Spleen (tissue), 11 donors: Measurements from ENCODE around the gene TTI1. TPM values are rescaled to one million over a fixed set of nuclear protein-coding genes. Genes with fewer than 3 reads are reported as not detected.

Experiments
- DNase-seq: peaks from one replicate; pipeline ENCODE4 v3.0.0-alpha.2; 2020
- H3K27ac ChIP-seq, 8 donors: fragments of 200-600 bp; sonication (generic) in 7 of 8; 1 replicate in 4 of 8; 2 replicates in 4 of 8; pipeline versions ENCODE4 v1.5.0 to v1.8.0; 2016 to 2021; ENCODE audit warnings: inconsistent platforms in 4 of 8, mild to moderate bottlenecking in 4 of 8, moderate library complexity in 1 of 8
- H3K27me3 ChIP-seq, 7 donors: fragments of 200-600 bp; sonication (generic) in 6 of 7; replicated peaks in 1 of 7; 1 replicate in 4 of 7; 2 replicates in 3 of 7; pipeline versions ENCODE4 v1.5.0 to v1.8.0; 2016 to 2021; ENCODE audit warnings: inconsistent platforms in 3 of 7, mild to moderate bottlenecking in 1 of 7
- H3K36me3 ChIP-seq, 6 donors: fragments of 200-600 bp; sonication (generic) in 5 of 6; 1 replicate in 4 of 6; 2 replicates in 2 of 6; pipeline versions ENCODE4 v1.5.0 to v1.8.0; 2016 to 2021; ENCODE audit warnings: inconsistent platforms in 2 of 6
- H3K4me1 ChIP-seq, 6 donors: fragments of 200-600 bp; sonication (generic) in 5 of 6; 1 replicate in 3 of 6; 2 replicates in 3 of 6; pipeline versions ENCODE4 v1.5.0 to v1.8.0; 2016 to 2021; ENCODE audit warnings: inconsistent platforms in 3 of 6
- H3K4me3 ChIP-seq, 8 donors: fragments of 200-600 bp; sonication (generic) in 7 of 8; 1 replicate in 4 of 8; 2 replicates in 4 of 8; pipeline versions ENCODE4 v1.5.0 to v1.8.0; 2016 to 2021; ENCODE audit warnings: inconsistent platforms in 4 of 8, mild to moderate bottlenecking in 4 of 8, moderate library complexity in 2 of 8
- H3K9me3 ChIP-seq, 8 donors: fragments of 200-600 bp; sonication (generic) in 7 of 8; 1 replicate in 4 of 8; 2 replicates in 4 of 8; pipeline versions ENCODE4 v1.5.0 to v1.8.0; 2016 to 2021; ENCODE audit warnings: inconsistent platforms in 4 of 8
- CTCF ChIP-seq, 11 experiments: fragments of 200-600 bp in 7 of 11; fragments of 450-650 bp in 4 of 11; sonication (generic) in 4 of 11; IDR thresholded peaks in 8 of 11; conservative IDR thresholded peaks in 3 of 11; 1 replicate in 7 of 11; 2 replicates in 4 of 11; pipeline versions ENCODE4 v1.4.0 to v1.8.0; 2016 to 2021; ENCODE audit warnings: antibody characterized with exemption in 11 of 11, inconsistent platforms in 4 of 11, mild to moderate bottlenecking in 1 of 11
- POLR2A ChIP-seq, 3 donors: fragments of 450-650 bp; IDR thresholded peaks; one replicate each; pipeline ENCODE4 v1.5.1; 2017; ENCODE audit warnings: antibody characterized with exemption in 3 of 3, mild to moderate bottlenecking in 1 of 3
- POLR2AphosphoS5 ChIP-seq, 3 donors: sonication (generic); formaldehyde crosslinking; IDR thresholded peaks; one replicate each; pipeline ENCODE4 v1.5.1; 2017; ENCODE audit warnings: antibody characterized with exemption in 3 of 3
- WGBS, 5 donors: extraction: QIAGEN DNeasy Blood & Tissue Kit in 3 of 5; methylation state at CpG; one replicate each; pipeline versions ENCODE4 v1.1.5 to v1.1.7; 2013 to 2018; 5-methylcytosine and 5-hydroxymethylcytosine counted together
- intact Hi-C: fragments of 100-400 bp; cut with DNase I; formaldehyde crosslinking; loops from one replicate; pipeline ENCODE4 v1.15.0; 2023; ENCODE audit warnings: low total_unique reads
- polyA plus RNA-seq, 3 donors: library from polyadenylated mRNA; stranded (reverse); fragments of 200-250 nt; gene quantifications; one replicate each; pipeline ENCODE4 v1.2.1, GENCODE V29; 2013
- total RNA-seq, 7 donors: library from RNA; depleted of rRNA in 3 of 7; stranded (reverse); fragments of >200 nt in 3 of 7; fragmentation: NEBNext Ultra II Directional in 4 of 7; extraction: Animal tissue kit (Norgen Biotek cat#: 25700) in 4 of 7; gene quantifications; one replicate each; pipeline versions ENCODE4 v1.1.0 to v1.2.1, GENCODE V29; 2016 to 2021
- donor health status: healthy with polysubstance abuse.
- donor health status: DM: no; HTN: no; CAD: no; lungs with moderate emphysema.
- donor health status: DM: no; HTN: no; CAD: no.
- donor health status: Bipolar disorder and iron deficiency.
- donor health status: healthy.
- donor health status: DM: no; HTN: no; CAD: no.
- donor health status: DM: yes; HTN: yes; CAD: no.

TTI1 gene
- total and polyA plus RNA-seq, 10 donors = 5.9 to 25.2 (median 19.1) TPM

GRCh38 chr20:38043512-38044300 is 10.4 kb upstream of the TTI1 start:
- intact Hi-C loops = no loop called here
- 88 to 96% (median 95%) methylated on average over 10 of the region's 10 CpGs for WGBS, 5 donors
- no peak for TF ChIP-seq POLR2A (IDR thresholded peaks at IDR 0.05)
- TF ChIP-seq POLR2AphosphoS5 (IDR thresholded peaks at IDR 0.05) = no peak
- no peak for TF ChIP-seq CTCF (IDR thresholded peaks at IDR 0.05 in 8 of 11, conservative IDR thresholded peaks at IDR 0.05 in 3 of 11)
- H3K9me3 ChIP-seq = no peaks in the 10 kb centered on the region
- H3K27ac ChIP-seq = no peak overlapping the region
- no peak for DNase-seq
- H3K36me3 ChIP-seq = peaks cover 0 to 96% (median 48%) of the 10 kb centered on the region in 6 donors
- no peaks in the 10 kb centered on the region for H3K27me3 ChIP-seq
- peaks cover 0 to 34% (median 7%) of the 10 kb centered on the region in 6 donors for H3K4me1 ChIP-seq
- no peak overlapping the region for H3K4me3 ChIP-seq

GRCh38 chr20:38040276-38040675 is 7.0 kb upstream of the TTI1 start:
- H3K9me3 ChIP-seq = no peaks in the 10 kb centered on the region
- DNase-seq = no peak
- no peak overlapping the region for H3K27ac ChIP-seq
- H3K27me3 ChIP-seq = no peaks in the 10 kb centered on the region
- intact Hi-C loops = no loop called here
- peaks cover 0 to 78% (median 35%) of the 10 kb centered on the region in 6 donors for H3K36me3 ChIP-seq
- 44 to 96% (median 55%) methylated on average over 1 of the region's 1 CpG for WGBS, 5 donors
- TF ChIP-seq POLR2A (IDR thresholded peaks at IDR 0.05) (no peak), CTCF (IDR thresholded peaks at IDR 0.05 in 8 of 11, conservative IDR thresholded peaks at IDR 0.05 in 3 of 11) (no peak), POLR2AphosphoS5 (IDR thresholded peaks at IDR 0.05) (no peak)
- peaks cover 19 to 47% (median 31%) of the 10 kb centered on the region in 6 donors for H3K4me1 ChIP-seq
- H3K4me3 ChIP-seq = no peak overlapping the region

- no peak overlapping the region for H3K27ac ChIP-seq
- WGBS, 5 donors = 71 to 90% (median 76%) methylated on average over 5 of the region's 5 CpGs
- no peaks in the 10 kb centered on the region for H3K9me3 ChIP-seq
- H3K4me1 ChIP-seq = peaks cover 34 to 77% (median 57%) of the 10 kb centered on the region in 6 donors
- TF ChIP-seq CTCF (IDR thresholded peaks at IDR 0.05 in 8 of 11, conservative IDR thresholded peaks at IDR 0.05 in 3 of 11) (no peak), POLR2AphosphoS5 (IDR thresholded peaks at IDR 0.05) (no peak), POLR2A (IDR thresholded peaks at IDR 0.05) (no peak)
- no peak for DNase-seq
- H3K36me3 ChIP-seq = peaks cover 0 to 45% (median 6%) of the 10 kb centered on the region in 6 donors
- intact Hi-C loops = no loop called here
- peak overlapping the region in 1 of 8 donors; percentile 21 for H3K4me3 ChIP-seq
- no peaks in the 10 kb centered on the region for H3K27me3 ChIP-seq
These were observed 3.1 kb upstream of the TTI1 start for GRCh38 chr20:38036366-38036765.

GRCh38 chr20:38034961-38035360 is 1.7 kb upstream of the TTI1 start:
- TF ChIP-seq POLR2A (IDR thresholded peaks at IDR 0.05) = no peak
- no peak for TF ChIP-seq POLR2AphosphoS5 (IDR thresholded peaks at IDR 0.05)
- no peak for TF ChIP-seq CTCF (IDR thresholded peaks at IDR 0.05 in 8 of 11, conservative IDR thresholded peaks at IDR 0.05 in 3 of 11)
- intact Hi-C loops = no loop called here
- WGBS, 5 donors = 78 to 85% (median 81%) methylated on average over 6 of the region's 6 CpGs

More at GRCh38 chr20:38034961-38035360, 1.7 kb upstream of the TTI1 start:
- Histone ChIP-seq H3K27me3 (no peaks in the 10 kb centered on the region), H3K4me3 (peak overlapping the region; percentile 87 to 98 (median 96)), H3K9me3 (no peaks in the 10 kb centered on the region), H3K4me1 (peaks cover 34 to 89% (median 66%) of the 10 kb centered on the region in 6 donors), H3K27ac (peak overlapping the region in 2 of 8 donors; percentile 97 to 98), H3K36me3 (peaks cover 0 to 31% (median 3%) of the 10 kb centered on the region in 6 donors)
- no peak for DNase-seq
